H1 (cell line): Measurements from ENCODE around the gene PLCL2. TPM values are rescaled to one million over a fixed set of nuclear protein-coding genes. Genes with fewer than 3 reads are reported as not detected.

Source experiments
- CTCF ChIA-PET: fragments of 300-600 bp; sonication (Branson Sonifier 250); formaldehyde crosslinking; loops from one replicate; lab custom pipeline; 2021; ENCODE audit not compliant: partially characterized antibody; lab: Charles Lee
- POLR2A ChIA-PET: fragments of 300-600 bp; sonication (Branson Sonifier 250); formaldehyde crosslinking; loops from one replicate; lab custom pipeline; 2021; ENCODE audit warnings: inconsistent platforms; ENCODE audit not compliant: partially characterized antibody; lab: Charles Lee
- DNase-seq, 2 experiments: peaks; one replicate each; pipeline versions ENCODE4 v3.0.0 to v3.0.0-alpha.2; 2010 to 2022; ENCODE audit warnings: low spot score in 2 of 2, low read depth in 1 of 2, mixed read lengths in 1 of 2
- FAIRE-seq: peaks from 2 replicates; lab custom pipeline; 2011; peaks lifted over from hg19 to GRCh38; lab: Jason Lieb, UNC
- H2AFZ ChIP-seq: 2 replicates; pipeline ENCODE4 v1.8.1; 2012; ENCODE audit warnings: low read length, inconsistent platforms
- H2AK5ac ChIP-seq: 2 replicates; pipeline ENCODE4 v1.6.1; 2013; ENCODE audit warnings: low read depth, low read length
- H2BK120ac ChIP-seq: replicated peaks from 2 replicates; pipeline ENCODE3; 2013; ENCODE audit warnings: low read depth, low read length, inconsistent platforms
- H2BK12ac ChIP-seq: 2 replicates; pipeline ENCODE4 v1.6.1; 2013; ENCODE audit warnings: low read depth, low read length
- H2BK15ac ChIP-seq: 2 replicates; pipeline ENCODE4 v1.6.1; 2013; ENCODE audit warnings: low read length
- H2BK20ac ChIP-seq: 2 replicates; pipeline ENCODE4 v1.6.1; 2013; ENCODE audit warnings: low read length
- H2BK5ac ChIP-seq: 2 replicates; pipeline ENCODE4 v1.6.1; 2013; ENCODE audit warnings: low read depth, low read length
- H3K14ac ChIP-seq: 2 replicates; pipeline ENCODE4 v1.6.1; 2013; ENCODE audit warnings: inconsistent platforms; ENCODE audit not compliant: insufficient read length
- H3K18ac ChIP-seq: 2 replicates; pipeline ENCODE4 v1.6.1; 2013; ENCODE audit warnings: low read length; ENCODE audit errors: extremely low read depth
- H3K23ac ChIP-seq: 2 replicates; pipeline ENCODE4 v1.6.1; 2013; ENCODE audit warnings: inconsistent platforms; ENCODE audit not compliant: insufficient read length
- H3K23me2 ChIP-seq: 2 replicates; pipeline ENCODE4 v1.6.1; 2013; ENCODE audit warnings: low read depth, low read length
- H3K27ac ChIP-seq: 2 replicates; pipeline ENCODE4 v1.6.1; 2011; ENCODE audit warnings: low read depth, low read length, inconsistent platforms
- H3K27me3 ChIP-seq, 4 experiments: replicated peaks in 1 of 4; 1 replicate in 1 of 4; 2 replicates in 3 of 4; pipeline versions ENCODE4 v1.6.1 to v1.8.1; 2011 to 2013; ENCODE audit warnings: low read length in 3 of 4, mild to moderate bottlenecking in 3 of 4, inconsistent platforms in 2 of 4, mixed read lengths in 2 of 4, moderate library complexity in 1 of 4; ENCODE audit not compliant: control insufficient read depth in 3 of 4, insufficient read depth in 3 of 4; ENCODE audit errors: extremely low read depth in 1 of 4
- H3K36me3 ChIP-seq, 4 experiments: 2 replicates each; pipeline versions ENCODE4 v1.6.1 to v1.8.1; 2011 to 2013; ENCODE audit warnings: mild to moderate bottlenecking in 4 of 4, low read length in 3 of 4, moderate library complexity in 2 of 4, control low read depth in 1 of 4, inconsistent platforms in 1 of 4; ENCODE audit not compliant: insufficient read depth in 4 of 4, control insufficient read depth in 2 of 4
- H3K4ac ChIP-seq: replicated peaks from 2 replicates; pipeline ENCODE3; 2013; ENCODE audit warnings: low read length, low read depth, mixed read lengths, inconsistent platforms; ENCODE audit not compliant: insufficient read length
- H3K4me1 ChIP-seq, 4 experiments: replicated peaks in 1 of 4; 1 replicate in 1 of 4; 2 replicates in 3 of 4; pipeline versions ENCODE4 v1.6.1 to v1.8.1; 2011 to 2013; ENCODE audit warnings: low read length in 3 of 4, inconsistent platforms in 2 of 4, mixed read lengths in 1 of 4; ENCODE audit not compliant: insufficient read depth in 4 of 4, control insufficient read depth in 3 of 4
- H3K4me2 ChIP-seq, 2 experiments: 2 replicates each; pipeline versions ENCODE4 v1.6.1 to v1.8.1; 2011 to 2013; ENCODE audit warnings: low read depth in 2 of 2, low read length in 2 of 2, control low read depth in 1 of 2, inconsistent platforms in 1 of 2, mild to moderate bottlenecking in 1 of 2; ENCODE audit not compliant: insufficient read depth in 1 of 2
- H3K4me3 ChIP-seq, 4 experiments: fragments of 200-600, 300-600 bp in 1 of 4; sonication (generic), shearing (Covaris generic), sonication (Bioruptor Twin) in 1 of 4; 2 replicates each; pipeline versions ENCODE4 v1.5.1 to v1.8.1; 2011 to 2016; ENCODE audit warnings: low read length in 4 of 4, low read depth in 3 of 4, control low read depth in 2 of 4, inconsistent platforms in 2 of 4, mild to moderate bottlenecking in 2 of 4, mixed read lengths in 1 of 4, moderate library complexity in 1 of 4; ENCODE audit not compliant: insufficient read depth in 2 of 4; ENCODE audit errors: extremely low read depth in 1 of 4
- H3K56ac ChIP-seq: replicated peaks from 2 replicates; pipeline ENCODE3; 2013; ENCODE audit warnings: low read depth, mild to moderate bottlenecking, mixed read lengths, low read length, inconsistent platforms; ENCODE audit not compliant: insufficient read length
- H3K79me1 ChIP-seq: 2 replicates; pipeline ENCODE4 v1.6.1; 2013; ENCODE audit warnings: low read depth, low read length, control low read depth
- H3K79me2 ChIP-seq, 2 experiments: 2 replicates each; pipeline versions ENCODE4 v1.6.1 to v1.8.1; 2012 to 2013; ENCODE audit warnings: low read length in 2 of 2, mild to moderate bottlenecking in 2 of 2, inconsistent platforms in 1 of 2; ENCODE audit not compliant: insufficient read depth in 2 of 2, control insufficient read depth in 1 of 2
- H3K9ac ChIP-seq, 4 experiments: replicated peaks in 1 of 4; 1 replicate in 1 of 4; 2 replicates in 3 of 4; pipeline versions ENCODE4 v1.6.1 to v1.8.1; 2011 to 2013; ENCODE audit warnings: low read depth in 3 of 4, low read length in 3 of 4, control low read depth in 2 of 4, mild to moderate bottlenecking in 2 of 4, moderate library complexity in 2 of 4, inconsistent platforms in 1 of 4; ENCODE audit errors: extremely low read depth in 1 of 4
- H3K9me3 ChIP-seq, 2 experiments: 2 replicates each; pipeline versions ENCODE4 v1.6.1 to v1.8.1; 2012 to 2013; ENCODE audit warnings: mild to moderate bottlenecking in 2 of 2, moderate library complexity in 2 of 2, control low read depth in 1 of 2, inconsistent platforms in 1 of 2, low read depth in 1 of 2, low read length in 1 of 2, mixed read lengths in 1 of 2; ENCODE audit not compliant: insufficient read depth in 2 of 2
- H4K20me1 ChIP-seq, 2 experiments: replicated peaks in 1 of 2; 2 replicates each; pipeline versions ENCODE3 to v1.8.1; 2011 to 2013; ENCODE audit warnings: inconsistent platforms in 2 of 2, low read length in 2 of 2, mild to moderate bottlenecking in 1 of 2; ENCODE audit not compliant: insufficient read depth in 2 of 2, control insufficient read depth in 1 of 2
- H4K5ac ChIP-seq: 2 replicates; pipeline ENCODE4 v1.6.1; 2013; ENCODE audit warnings: low read length, low read depth, mixed read lengths, inconsistent platforms; ENCODE audit not compliant: insufficient read length
- H4K8ac ChIP-seq: 2 replicates; pipeline ENCODE4 v1.8.0; 2013; ENCODE audit warnings: mild to moderate bottlenecking, moderate library complexity, low read length, inconsistent platforms; ENCODE audit not compliant: insufficient read depth; ENCODE audit errors: extremely low read depth
- H4K91ac ChIP-seq: replicated peaks from 2 replicates; pipeline ENCODE3; 2013; ENCODE audit warnings: low read length, mixed read lengths, inconsistent platforms; ENCODE audit not compliant: insufficient read length
- CEBPB ChIP-seq: IDR thresholded peaks from 2 replicates; pipeline ENCODE4 v1.6.1; 2012; ENCODE audit warnings: low read depth, low read length
- WGBS, 2 experiments: shearing (Covaris generic) in 1 of 2; methylation state at CpG; one replicate each; pipeline versions ENCODE4 v1.1.6 to v1.1.7; 2013 to 2015; ENCODE audit warnings: low lambda C conversion rate in 2 of 2, mixed read lengths in 2 of 2, inconsistent platforms in 1 of 2, low coverage in 1 of 2, missing lambda C conversion rate in 1 of 2; ENCODE audit not compliant: insufficient replicate concordance in 2 of 2, insufficient coverage in 1 of 2, insufficient read length in 1 of 2; ENCODE audit errors: extremely low coverage in 1 of 2, missing lambda C conversion rate in 1 of 2; 5-methylcytosine and 5-hydroxymethylcytosine counted together
- polyA plus RNA-seq, 7 experiments: library from polyadenylated mRNA; depleted of rRNA in 3 of 7; stranded (reverse) in 5 of 7; unstranded in 2 of 7; fragments of >200 nt in 5 of 7; fragments of 200-250 nt in 2 of 7; gene quantifications; 1 replicate in 5 of 7; 2 replicates in 1 of 7; 4 replicates in 1 of 7; pipeline versions ENCODE4 v1.2.1 to v1.2.3, GENCODE V29; 2011 to 2013; ENCODE audit warnings: missing spikeins in 2 of 7, mixed read lengths in 2 of 7
- total RNA-seq: library from RNA; stranded (reverse); fragmentation: NEBNext Ultra II Directional; extraction: Animal tissue kit (Norgen Biotek cat#: 25700); gene quantifications from 2 replicates; pipeline ENCODE4 v1.2.1, GENCODE V29; 2021

PLCL2 gene
- total and polyA plus RNA-seq, 2 of the 8 experiments (the other 6 are each of a cell fraction or from before 2014, with no cell fraction given), result 3.5 to 6.8 TPM

DNA sequence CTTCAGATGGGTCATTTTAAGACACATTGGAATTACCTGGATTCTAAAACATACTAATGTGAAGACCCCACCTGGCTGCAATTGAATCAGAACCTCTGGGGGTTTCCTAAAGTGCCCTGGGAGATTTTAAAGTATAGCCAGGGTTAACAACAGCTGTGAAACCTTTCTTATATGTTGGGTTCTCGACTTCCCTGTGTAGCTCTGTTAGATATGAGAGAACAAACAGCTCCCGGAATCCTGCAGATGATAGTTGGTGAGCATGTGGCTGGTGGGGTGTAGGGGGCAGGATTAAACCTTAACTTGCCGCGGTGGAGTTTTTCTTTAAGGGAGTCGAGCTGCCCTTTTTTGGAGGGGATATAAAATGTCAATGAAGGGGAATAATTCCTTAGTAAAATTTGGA is 12.1 kb downstream of the PLCL2 start:
- no peak for DNase-seq
- Histone ChIP-seq H3K79me2 (peaks cover 0 to 56% of the 10 kb centered on the region in 2 experiments; a peak in 3 of 4 replicates), H3K4me1 (peaks cover 0 to 5% (median 0%) of the 10 kb centered on the region in 4 experiments; a peak in 3 of 7 replicates), H3K56ac (no peak overlapping the region), H3K4ac (no peak overlapping the region), H4K91ac (no peak overlapping the region), H3K23me2 (no peaks in the 10 kb centered on the region), H3K79me1 (no peaks in the 10 kb centered on the region), H3K9me3 (no peaks in the 10 kb centered on the region), H3K4me2 (no peak overlapping the region), H3K27me3 (no peaks in the 10 kb centered on the region), H3K14ac (no peak overlapping the region), H3K18ac (no peak overlapping the region), H4K20me1 (peaks cover 0 to 2% of the 10 kb centered on the region in 2 experiments), H2AFZ (no peak overlapping the region), H4K8ac (no peak overlapping the region), H2BK20ac (no peak overlapping the region), H2AK5ac (no peak overlapping the region), H3K9ac (no peak overlapping the region), H3K36me3 (no peaks in the 10 kb centered on the region), H4K5ac (no peak overlapping the region), H3K23ac (no peak overlapping the region), H2BK12ac (no peak overlapping the region), H2BK15ac (no peak overlapping the region), H3K4me3 (no peak overlapping the region), H2BK5ac (no peak overlapping the region), H3K27ac (no peak overlapping the region), H2BK120ac (no peak overlapping the region)
- no peak for FAIRE-seq
- POLR2A ChIA-PET, result no interaction called here
- WGBS, 2 experiments, result 86% methylated on average over 5 of the region's 5 CpGs; no CpG with 5 or more reads in 1 of the 2 experiments
- no peak for TF ChIP-seq CEBPB
- CTCF ChIA-PET, result interaction anchor here (0.9 to 1.9 kb wide), 4 partner anchors 13 to 97 kb away, joined by 3 to 7 read pairs (median 6); no protein-coding TSS in a partner anchor
